Measurements from ENCODE around the gene BCAN.

DNA sequence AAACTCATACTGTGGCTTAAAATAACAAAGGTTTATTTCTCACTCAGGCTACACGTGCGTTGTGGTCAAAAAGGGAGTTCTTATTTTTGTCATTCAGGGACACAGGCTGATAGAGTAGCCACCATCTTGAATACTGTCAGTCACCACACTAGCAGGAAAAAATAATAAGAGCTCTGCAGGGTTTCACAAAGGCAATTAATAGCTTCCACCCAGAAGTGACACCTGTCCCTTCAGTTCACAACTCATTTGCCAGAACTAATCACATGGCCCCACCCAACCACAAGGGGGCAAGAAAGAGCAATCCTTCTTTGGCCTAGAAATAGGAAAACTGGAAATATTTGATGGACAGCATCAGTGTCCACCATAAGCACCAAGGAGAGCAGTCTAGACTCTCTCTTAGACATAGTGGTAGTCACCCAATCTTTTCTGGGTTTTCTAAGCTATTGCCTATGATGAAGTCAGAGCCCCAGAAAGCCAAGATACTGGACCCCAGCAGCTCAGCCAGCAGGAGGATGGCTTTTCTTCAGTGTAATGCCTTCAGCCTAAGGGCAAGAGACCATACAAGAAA, 14.5 kb upstream of the BCAN start:
- TF ChIP-seq CTCF (IDR thresholded peaks at IDR 0.05) (peak; percentile 32 to 42 (median 38)), POLR2A (IDR thresholded peaks at IDR 0.05) (no peak), POLR2AphosphoS5 (IDR thresholded peaks at IDR 0.05; ENCODE audit: insufficient read depth in 1 of 2, low read depth in 1 of 2) (no peak)
